ENCODE measurements around the gene REPS2. TPM values are rescaled to one million over a fixed set of nuclear protein-coding genes. Genes with fewer than 3 reads are reported as not detected.

Gene REPS2
- total RNA-seq, 1 experiment from 2014 or later, result 0.15 TPM

DNA sequence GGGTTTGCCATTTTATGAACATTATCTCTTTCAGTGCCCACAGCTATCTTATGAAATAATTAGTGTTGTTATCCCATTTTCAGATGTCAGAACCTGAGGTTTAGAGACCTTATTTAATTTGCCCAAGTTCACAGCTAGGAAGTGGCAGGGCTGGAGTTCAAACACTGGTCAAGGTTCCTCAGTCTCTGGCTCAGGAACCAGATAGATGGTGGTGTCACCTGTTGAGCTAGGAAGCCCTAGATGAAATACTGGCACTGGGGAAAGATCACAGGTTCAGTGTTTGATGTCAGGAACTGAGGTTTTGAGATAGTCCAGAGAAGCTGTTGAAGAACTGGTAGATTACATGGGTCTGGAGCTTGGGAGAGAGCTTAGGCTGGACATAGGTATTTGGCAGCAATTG lies 85.4 kb downstream of the REPS2 start:
- no peak for DNase-seq (ENCODE audit: extremely low read depth, low read depth)

DNA sequence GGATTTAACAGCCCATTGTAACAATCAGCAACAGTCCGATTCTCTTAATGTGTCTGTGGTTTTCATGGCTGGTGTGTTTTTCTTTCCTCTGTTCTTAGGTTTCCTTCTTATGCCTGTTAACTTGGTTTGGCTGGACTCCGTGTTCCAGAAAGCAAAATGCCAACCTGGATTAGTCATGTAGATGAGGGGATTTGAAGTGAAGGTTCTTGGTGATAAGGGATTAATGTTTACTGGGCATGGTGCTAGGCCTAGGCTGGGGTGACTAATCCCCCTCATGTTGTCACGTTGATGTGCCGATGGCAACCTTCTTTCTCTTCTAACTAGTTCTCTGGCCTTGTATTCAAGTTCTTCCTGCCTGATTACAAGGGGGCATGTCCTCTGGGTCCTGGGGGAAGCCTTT lies 85.9 kb downstream of the REPS2 start:
- no peak for DNase-seq (ENCODE audit: extremely low read depth, low read depth)

DNA sequence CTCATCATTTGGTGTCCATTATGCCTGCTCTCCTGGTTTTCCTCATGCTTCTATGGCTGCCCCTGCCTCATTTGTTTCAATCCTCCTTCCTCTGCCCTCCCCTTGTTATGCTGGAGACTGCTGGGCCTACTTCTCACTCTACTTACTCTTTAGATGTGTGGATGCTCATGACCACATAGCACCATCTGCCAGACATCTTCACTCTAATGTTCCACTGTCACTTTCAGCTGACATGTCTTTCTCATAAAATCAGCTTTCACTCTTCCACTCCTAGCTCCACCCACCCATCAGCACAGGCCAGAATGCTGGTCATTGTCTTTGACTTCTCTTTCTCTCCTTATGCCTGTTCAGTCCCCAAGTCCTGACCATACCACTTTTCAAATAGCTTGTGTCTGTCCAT lies 86.8 kb downstream of the REPS2 start:
- DNase-seq (ENCODE audit: extremely low read depth, low read depth), result no peak

DNA sequence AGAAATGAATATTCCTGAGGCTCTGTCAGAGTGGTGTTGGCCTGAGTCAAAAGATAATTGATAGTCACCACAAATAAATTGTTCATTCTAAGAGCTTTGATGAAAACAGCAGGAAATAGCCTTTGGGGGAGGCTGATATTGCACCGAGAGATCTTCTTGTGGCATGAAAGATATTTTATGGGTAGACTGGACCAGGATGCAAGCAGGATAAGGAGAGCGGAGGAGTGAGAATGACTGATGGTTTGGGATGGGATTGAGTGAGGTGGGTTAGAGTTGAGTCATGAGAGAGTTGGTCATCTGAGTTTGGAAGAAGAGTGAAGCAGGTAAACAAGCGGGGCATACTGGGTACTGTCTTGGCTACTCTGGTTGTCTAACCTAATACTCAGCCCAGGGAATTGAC lies 88.7 kb downstream of the REPS2 start:
- DNase-seq (ENCODE audit: extremely low read depth, low read depth), result no peak

DNA sequence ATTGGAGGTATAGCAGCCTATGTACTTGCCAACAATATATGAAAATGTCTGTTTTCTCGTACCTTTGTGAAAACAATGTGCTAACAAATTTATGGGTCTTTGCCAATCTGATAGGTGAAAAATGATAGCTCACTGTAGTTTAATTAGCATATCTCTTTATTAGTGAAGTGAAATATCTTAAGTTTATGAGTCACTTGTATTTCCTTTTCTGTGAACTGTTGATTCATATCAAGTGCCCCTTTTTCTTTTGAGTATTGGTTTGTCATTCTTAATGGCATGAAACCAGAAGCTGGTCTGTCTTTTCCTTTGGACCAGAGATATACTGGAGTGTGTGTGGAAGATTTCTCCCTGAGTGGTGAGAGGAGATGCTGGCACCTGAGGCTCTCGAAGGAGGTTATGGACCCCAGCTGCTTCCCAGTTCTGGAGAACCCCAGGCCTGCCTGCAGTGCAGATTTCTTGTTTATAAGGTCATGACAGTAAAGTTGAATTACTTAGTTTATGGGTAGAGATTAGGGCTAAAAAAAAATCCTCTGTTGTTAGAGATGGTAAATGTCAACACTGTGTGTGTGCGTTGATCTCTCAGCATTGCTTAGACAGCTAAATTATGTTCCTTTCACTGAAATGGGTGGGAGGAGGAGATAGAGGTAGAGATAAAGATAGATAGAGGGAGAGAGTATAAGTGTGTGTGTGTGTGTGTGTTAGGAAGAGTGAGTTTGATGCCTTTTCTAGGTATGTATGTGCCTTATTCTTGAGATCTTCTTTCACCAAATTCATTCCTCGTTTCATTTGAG lies 89.9 kb downstream of the REPS2 start:
- no peak for DNase-seq (ENCODE audit: extremely low read depth, low read depth)

DNA sequence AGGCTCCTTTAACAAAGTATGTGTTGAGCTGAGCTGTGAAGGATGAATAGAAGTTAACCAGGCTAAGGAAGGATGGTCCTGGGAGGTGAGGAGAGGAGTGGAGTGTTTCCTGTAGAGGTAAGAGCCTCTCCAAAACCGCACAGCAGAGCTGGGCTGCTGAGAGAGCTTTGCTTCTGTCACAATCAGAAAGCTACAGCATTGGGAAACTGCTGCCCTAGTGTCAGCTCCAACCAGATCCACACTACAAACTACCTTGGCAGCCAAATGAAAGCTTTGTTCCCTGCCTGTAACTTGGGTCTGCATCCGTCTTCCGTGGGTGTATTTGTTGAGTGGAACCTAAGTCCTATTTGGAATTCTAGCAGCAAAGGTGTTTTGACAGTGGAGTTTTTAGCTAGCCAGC lies 91.8 kb downstream of the REPS2 start:
- no peak for DNase-seq (ENCODE audit: extremely low read depth, low read depth)

DNA sequence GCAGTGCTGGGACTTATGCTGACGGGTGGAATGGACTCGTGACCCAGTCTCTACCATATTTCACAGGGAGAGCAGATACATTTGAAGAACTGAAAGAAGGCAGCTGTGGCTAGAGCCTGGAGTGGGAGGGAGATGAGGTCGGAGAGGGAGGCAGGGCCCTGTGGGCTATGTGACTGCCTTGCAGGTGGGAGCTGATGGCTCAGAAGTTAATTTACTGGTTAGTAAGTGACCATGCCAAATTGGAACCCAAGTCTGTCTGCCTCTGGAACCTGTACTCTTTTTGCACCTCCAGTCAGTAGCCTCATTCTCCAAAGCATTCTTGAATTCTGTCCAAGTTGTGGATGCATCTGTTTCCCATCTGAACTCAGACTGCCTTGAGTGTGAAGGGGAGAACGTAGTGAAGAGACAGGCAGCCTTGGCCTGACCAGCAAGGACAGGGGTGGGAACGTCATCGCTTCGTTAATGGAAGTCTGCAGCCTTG lies 92.3 kb downstream of the REPS2 start:
- DNase-seq (ENCODE audit: extremely low read depth, low read depth), result no peak

DNA sequence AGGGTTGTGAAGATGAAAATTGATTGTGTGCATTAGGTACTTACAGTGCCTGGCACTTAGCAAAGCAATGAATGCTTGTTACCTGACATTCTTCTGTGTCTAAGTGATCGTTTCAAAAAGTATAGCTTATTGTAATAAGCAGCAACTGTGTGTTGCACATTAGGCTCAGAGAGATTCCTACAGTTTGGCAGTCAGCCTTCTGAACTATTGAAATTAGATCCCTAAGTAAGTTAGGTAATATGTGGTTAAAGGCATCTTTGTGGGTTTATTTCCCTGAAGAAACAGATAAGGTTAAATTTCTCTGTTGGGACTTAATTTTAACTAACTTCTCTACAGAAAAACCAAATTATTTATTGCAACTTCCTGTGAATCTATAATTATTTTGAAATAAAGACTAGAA lies 93.4 kb downstream of the REPS2 start:
- no peak for DNase-seq (ENCODE audit: extremely low read depth, low read depth)

DNA sequence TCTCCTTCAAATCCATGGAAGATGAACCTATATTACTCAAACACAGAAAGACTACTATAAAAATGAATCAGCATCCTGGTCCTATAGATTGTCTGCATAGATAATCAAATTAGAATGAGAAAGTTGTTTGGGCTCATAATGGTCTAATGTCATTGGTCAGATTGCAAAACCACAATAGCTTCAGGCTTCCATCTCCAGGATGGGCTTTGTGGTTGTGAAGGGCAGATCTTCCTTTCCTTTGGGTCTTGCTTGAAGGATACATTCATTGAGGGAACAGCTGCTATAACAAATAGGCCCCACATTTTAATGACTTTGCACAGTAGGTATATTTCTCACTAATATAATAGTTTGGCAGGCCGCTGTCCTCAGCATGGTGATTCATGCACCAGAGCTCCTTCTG lies 94.3 kb downstream of the REPS2 start:
- DNase-seq (ENCODE audit: extremely low read depth, low read depth), result no peak

DNA sequence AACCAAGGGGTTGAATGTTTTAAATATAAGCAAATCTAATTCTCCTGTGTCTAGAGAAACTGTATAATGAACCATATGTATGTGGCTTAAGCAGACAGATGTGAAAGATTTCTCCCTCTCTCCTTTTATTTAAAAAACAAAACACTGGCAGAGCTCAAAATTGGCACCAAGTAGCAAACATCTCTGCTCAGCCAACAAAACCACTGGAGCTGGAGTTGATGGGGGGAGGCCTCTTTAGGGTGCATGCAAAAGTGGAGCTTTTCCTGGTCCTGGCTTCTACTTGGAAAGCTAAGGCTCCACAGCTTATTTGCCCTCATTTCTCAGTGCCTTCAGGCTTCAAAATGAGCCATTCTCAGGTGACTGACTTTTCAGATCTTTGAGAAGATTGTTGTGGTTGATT lies 95.6 kb downstream of the REPS2 start:
- no peak for DNase-seq (ENCODE audit: extremely low read depth, low read depth)

DNA sequence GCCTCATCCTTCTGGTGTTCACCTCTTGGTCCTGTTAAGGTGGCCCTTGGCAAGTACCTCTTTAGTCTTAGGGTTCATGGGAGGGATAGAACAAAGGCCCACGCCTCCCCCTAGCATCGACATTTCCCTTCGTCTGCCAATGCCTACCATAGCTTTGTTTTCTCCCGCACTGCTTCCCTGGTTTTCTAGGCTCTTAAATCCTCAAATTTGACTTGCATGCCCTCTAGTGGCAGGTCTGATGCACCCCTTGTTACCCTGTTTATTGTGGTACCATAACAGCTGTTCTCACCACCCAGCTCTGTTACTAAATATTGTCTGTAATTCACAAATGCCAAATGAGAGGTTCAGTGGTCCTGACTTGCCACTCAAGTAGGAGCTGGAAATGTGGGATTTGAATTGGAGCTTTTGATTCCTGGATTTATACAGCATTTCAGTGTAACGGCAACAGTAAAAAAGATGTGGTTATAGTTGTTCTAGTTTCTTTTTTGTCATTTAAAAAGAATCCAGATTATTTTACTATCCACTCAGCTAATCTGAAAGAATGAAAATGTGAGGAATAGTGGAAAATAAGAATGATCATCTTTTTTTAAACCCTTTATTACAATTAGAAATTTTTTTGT lies 100.1 kb downstream of the REPS2 start:
- DNase-seq (ENCODE audit: extremely low read depth, low read depth), result peak; percentile 68

DNA sequence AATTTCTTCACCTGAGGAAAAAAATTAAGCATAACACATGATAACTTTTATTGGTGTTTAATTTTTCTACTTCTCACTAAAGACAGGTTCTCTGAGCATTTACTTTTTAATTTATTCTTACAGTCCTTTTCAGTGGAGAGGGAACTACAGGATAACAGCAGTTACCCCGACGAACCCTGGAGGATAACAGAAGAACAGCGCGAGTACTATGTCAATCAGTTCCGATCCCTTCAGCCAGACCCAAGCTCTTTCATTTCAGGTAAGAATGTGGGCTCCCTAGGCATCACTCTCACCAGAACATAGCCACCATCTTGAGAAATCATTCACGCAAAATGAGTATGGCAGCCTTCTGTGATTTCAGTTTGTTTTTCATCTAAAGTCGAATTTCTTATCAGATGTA lies 100.8 kb downstream of the REPS2 start:
- DNase-seq (ENCODE audit: extremely low read depth, low read depth), result no peak

DNA sequence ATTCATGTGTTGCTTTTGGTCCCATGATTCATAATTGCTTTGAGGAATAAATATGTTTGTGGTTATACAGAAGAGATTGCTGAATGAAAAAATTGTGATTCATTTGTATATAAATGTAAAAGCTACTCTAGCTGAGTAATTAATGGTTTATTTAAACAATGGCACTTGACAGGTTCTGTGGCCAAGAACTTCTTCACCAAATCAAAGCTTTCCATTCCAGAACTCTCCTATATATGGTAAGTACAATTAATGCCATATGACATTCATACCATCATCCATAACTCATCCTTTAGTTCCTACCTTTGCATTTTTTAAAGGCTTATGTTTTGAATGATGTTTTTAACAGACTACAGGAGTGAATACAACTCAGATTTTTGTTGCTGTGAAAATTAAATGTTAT lies 105.8 kb downstream of the REPS2 start:
- DNase-seq (ENCODE audit: extremely low read depth, low read depth), result no peak

DNA sequence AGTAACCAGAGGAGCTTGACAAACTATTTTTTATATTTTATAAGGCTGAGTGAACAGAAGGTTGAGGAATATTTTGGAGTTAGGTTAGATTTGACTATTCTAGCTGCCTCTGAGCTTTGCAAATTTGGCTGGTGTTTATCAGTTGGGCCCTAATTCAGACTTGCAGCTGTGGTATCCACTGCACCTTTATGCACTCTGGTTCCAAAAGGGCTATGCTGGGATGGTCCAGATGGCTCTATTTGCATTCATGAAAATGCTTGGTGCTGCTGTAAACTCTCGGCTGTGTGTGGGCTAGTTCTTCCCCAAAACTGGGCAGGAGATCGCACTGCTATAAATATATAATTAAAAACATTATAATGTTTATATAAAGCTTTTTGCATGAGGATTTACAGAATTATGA lies 106.3 kb downstream of the REPS2 start:
- no peak for DNase-seq (ENCODE audit: extremely low read depth, low read depth)

DNA sequence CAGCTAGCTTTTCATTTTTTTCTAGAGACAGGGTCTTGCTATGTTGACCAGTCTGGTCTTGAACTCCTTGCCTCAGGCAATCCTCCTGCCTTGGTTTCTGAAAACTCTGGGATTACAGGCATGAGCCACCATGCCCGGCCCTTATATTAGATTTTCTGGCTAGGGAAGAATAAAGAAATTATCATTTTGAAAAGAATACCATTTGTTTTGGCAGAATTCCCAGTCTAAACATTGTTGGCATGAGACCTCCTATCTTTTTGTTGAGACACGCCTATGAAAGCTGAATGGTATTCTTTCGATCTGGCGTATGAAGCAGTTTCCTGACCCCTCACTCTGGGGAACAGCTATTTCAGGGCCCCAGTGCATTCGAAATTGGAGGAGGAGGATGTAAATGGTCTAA lies 107.0 kb downstream of the REPS2 start:
- no peak for DNase-seq (ENCODE audit: extremely low read depth, low read depth)

DNA sequence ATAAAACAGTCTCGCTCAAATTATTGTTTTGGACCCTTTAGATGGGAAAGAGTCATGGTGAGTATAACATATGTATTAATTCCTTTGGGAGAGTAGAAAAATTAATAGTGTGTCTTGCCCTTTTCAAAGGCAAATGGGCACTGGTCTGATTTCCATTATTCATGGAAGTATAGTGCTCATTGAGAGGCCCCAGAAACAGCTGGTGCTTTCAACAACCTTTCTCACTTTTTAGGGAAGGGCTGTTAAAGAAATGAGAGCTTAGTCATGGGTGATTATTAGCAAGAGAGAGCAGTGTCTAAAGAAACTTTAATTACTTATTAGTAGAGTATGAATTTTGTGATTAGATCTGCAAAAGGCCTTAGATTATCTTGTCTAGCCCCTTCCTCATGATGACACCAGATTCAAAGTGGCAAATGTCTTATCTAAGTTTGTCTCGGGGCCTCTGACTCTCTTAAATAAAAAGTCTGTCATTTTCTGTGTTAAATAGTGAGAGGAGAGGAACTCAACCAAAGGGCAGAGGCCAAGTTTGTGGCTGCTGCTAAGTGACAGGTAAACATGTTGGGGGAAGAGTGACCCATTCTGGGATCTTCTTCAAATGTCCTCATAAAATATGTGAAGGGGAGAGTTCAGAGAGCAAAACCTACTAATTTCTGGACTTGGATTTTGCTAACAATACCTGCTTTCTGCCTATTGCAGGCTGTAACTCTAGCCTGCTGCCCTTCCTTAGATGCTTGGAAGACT lies 110.6 kb downstream of the REPS2 start:
- no peak for DNase-seq (ENCODE audit: extremely low read depth, low read depth)

DNA sequence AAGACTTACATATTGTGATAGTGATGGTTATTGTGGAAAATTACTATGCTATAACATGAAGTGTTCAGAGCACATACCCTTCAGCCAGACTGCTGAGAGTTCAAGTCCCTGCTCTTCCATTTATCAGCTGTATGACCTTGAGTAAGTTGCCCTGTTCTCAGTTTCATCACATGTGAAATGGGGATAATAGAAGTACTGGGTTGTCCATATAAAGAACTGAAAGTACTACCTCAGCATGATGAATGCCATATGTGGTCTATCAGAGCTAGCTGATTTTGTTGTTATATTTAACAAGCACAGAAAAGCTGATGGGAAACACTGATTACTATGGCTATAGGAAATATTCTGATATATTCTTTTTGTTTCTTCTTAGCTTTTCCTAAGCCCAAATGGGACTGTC lies 115.6 kb downstream of the REPS2 start:
- DNase-seq (ENCODE audit: extremely low read depth, low read depth), result no peak

DNA sequence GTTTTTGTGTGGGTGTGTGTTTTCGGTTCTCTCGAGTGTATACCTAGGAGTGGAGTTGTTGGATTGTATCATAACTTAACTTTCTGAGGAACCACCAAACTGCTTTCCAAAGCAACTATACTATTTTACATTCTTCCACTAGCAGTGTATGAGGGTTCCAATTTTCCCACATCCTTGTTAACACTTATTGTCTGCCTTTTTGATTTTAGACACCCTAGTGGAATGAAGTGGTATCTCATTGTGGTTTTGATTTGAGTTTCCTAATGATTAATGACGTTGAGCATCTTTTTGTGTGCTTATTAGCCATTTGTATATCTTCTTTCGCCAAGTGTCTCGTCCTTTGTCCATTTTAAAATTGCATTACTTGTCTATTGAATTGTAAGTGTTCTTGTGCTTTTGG lies 118.6 kb downstream of the REPS2 start:
- DNase-seq (ENCODE audit: extremely low read depth, low read depth), result no peak

DNA sequence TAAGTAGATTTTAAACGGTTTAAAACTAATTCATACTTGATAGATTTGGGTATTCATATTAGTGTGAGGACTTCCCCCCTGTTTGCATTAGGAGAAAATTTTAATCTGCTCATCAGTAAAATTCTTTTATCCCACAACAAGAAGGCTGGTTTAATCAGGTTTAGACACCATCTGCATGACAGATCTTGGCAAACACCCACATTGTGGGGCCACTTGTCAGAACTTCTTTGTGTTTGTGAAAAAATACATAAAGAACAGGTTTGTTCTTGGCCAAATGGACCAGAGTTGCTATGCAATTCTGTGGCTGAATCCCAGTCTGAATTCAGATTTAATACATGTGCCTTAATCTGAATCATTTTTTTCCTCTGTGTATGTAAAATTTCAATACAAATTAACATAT lies 121.1 kb downstream of the REPS2 start:
- DNase-seq (ENCODE audit: extremely low read depth, low read depth), result no peak

DNA sequence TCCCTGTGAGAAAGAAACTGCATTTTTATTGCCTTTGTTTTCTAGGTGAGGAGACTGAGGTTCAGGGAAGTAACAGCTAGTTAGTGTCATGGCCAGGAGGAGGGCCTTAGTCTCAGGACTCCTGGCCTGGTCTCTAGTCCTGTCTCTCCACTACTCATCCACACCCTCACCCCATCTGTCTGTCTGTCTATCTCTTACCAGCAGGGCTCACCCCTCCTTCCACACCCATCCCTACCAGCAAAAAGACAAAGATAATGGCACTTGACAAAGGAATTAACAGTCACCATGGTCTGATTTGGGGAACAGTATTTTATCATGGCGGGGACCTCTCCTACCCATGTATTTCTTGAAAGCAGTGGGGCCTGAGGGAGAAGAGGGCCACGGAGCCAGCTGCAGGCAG lies 125.8 kb downstream of the REPS2 start:
- DNase-seq (ENCODE audit: extremely low read depth, low read depth), result no peak

DNA sequence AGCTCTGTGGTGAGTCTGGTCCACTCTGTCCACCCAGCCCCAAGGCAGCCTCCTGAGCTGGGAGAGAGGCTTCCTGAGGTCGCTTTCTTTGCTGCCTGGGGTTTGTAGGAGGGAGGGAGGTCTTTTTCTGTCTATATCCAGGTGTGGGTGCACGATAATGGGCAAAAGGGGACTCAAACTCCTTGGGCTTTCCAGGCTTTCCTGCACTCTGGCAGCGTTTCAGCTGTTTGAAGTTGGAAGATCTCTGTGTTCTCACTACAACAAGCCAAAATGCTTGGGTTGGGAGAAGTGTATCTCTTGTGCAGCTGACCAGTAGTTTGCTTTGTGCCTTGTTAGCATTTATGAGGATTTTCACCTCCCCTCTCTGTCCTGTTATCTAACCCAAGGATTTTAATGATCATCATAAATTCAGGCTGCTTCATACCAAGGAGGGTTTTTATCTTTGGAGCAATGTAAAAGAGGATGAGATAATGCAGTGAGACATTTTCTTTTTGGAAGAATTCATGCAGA lies 126.3 kb downstream of the REPS2 start:
- DNase-seq (ENCODE audit: extremely low read depth, low read depth), result no peak

DNA sequence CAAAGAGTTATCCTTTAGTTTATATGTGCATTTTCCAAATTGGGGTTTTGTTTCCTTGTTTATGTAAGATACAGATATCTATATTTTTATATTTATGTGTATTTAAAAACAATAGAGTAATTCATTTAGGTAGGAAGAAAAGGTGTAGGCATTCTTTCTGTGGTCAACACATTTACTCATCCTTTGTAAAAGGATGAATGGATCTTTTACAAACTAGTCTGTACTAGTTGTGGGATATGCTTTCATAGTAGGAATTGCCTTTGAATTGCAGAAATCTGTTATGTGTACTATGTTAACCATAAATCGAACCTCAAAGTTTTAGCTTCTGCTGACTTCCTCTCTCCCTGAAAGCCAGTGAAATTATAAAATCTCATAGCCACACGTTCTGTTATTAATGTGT lies 128.5 kb downstream of the REPS2 start:
- DNase-seq (ENCODE audit: extremely low read depth, low read depth), result no peak

Data from NCI-H460 (cell line).